Immature natural killer cell (primary cell): ENCODE data around the gene SRP68. TPM values are rescaled to one million over a fixed set of nuclear protein-coding genes. Genes with fewer than 3 reads are reported as not detected.

Experiments used
- DNase-seq, 3 donors: peaks; one replicate each; pipeline ENCODE4 v3.0.0; 2022; ENCODE audit warnings: mixed read lengths in 1 of 3
- H3K27ac Mint-ChIP-seq, 6 donors: one replicate each; pipeline ENCODE4 v1.8.0; 2020; ENCODE audit warnings: mixed read lengths in 6 of 6, mild to moderate bottlenecking in 5 of 6, inconsistent platforms in 4 of 6, moderate library complexity in 3 of 6
- H3K27me3 Mint-ChIP-seq, 3 donors: one replicate each; pipeline ENCODE4 v1.8.0; 2020 to 2021; ENCODE audit warnings: low read depth in 3 of 3, mild to moderate bottlenecking in 3 of 3, mixed read lengths in 3 of 3, moderate library complexity in 3 of 3, inconsistent platforms in 1 of 3
- H3K36me3 Mint-ChIP-seq, 3 donors: one replicate each; pipeline ENCODE4 v1.8.0; 2020; ENCODE audit warnings: mixed read lengths in 3 of 3, inconsistent platforms in 2 of 3, mild to moderate bottlenecking in 2 of 3
- H3K4me1 Mint-ChIP-seq, 2 donors: one replicate each; pipeline ENCODE4 v1.8.0; 2020; ENCODE audit warnings: inconsistent platforms in 2 of 2, mild to moderate bottlenecking in 2 of 2, mixed read lengths in 2 of 2, moderate library complexity in 1 of 2
- H3K4me3 Mint-ChIP-seq, 5 donors: one replicate each; pipeline ENCODE4 v1.8.0; 2020; ENCODE audit warnings: mild to moderate bottlenecking in 5 of 5, mixed read lengths in 5 of 5, inconsistent platforms in 3 of 5, moderate library complexity in 3 of 5
- H3K9me3 Mint-ChIP-seq, 6 donors: one replicate each; pipeline ENCODE4 v1.8.0; 2020; ENCODE audit warnings: mild to moderate bottlenecking in 6 of 6, mixed read lengths in 6 of 6, inconsistent platforms in 4 of 6, moderate library complexity in 3 of 6
- polyA plus RNA-seq, 3 donors: library from polyadenylated mRNA; unstranded; fragments of 300-500 nt; fragmentation: Illumina TruSeq; gene quantifications; one replicate each; pipeline ENCODE4 v1.2.3, GENCODE V29; 2021

Gene SRP68
- polyA plus RNA-seq, 3 donors from 2014 or later, result 30.1 to 62.6 (median 61.0) TPM

- Mint-ChIP-seq H3K9me3 (no peaks in the 10 kb centered on the region), H3K4me3 (no peak overlapping the region), H3K36me3 (no peaks in the 10 kb centered on the region), H3K4me1 (no peaks in the 10 kb centered on the region), H3K27me3 (peaks cover 0 to 2% (median 0%) of the 10 kb centered on the region in 3 donors), H3K27ac (no peak overlapping the region)
- no peak for DNase-seq
These were observed 54.0 kb downstream of the SRP68 start for GRCh38 chr17:76018340-76018680.

- Mint-ChIP-seq H3K4me3 (no peak overlapping the region), H3K9me3 (no peaks in the 10 kb centered on the region), H3K27ac (no peak overlapping the region), H3K4me1 (no peaks in the 10 kb centered on the region), H3K27me3 (peaks cover 0 to 2% (median 0%) of the 10 kb centered on the region in 3 donors), H3K36me3 (no peaks in the 10 kb centered on the region)
- DNase-seq, result no peak
These were observed 54.6 kb downstream of the SRP68 start for GRCh38 chr17:76017481-76018339.

- Mint-ChIP-seq H3K4me3 (no peak overlapping the region), H3K9me3 (no peaks in the 10 kb centered on the region), H3K27ac (no peak overlapping the region), H3K27me3 (peaks cover 0 to 4% (median 0%) of the 10 kb centered on the region in 3 donors), H3K36me3 (no peaks in the 10 kb centered on the region), H3K4me1 (no peaks in the 10 kb centered on the region)
- no peak for DNase-seq
These were observed 57.4 kb downstream of the SRP68 start for GRCh38 chr17:76014925-76015261.

- Mint-ChIP-seq H3K36me3 (no peaks in the 10 kb centered on the region), H3K27me3 (peaks cover 0 to 5% (median 1%) of the 10 kb centered on the region in 3 donors), H3K9me3 (no peaks in the 10 kb centered on the region), H3K4me3 (no peak overlapping the region), H3K4me1 (no peaks in the 10 kb centered on the region), H3K27ac (peak overlapping the region in 1 of 6 donors; percentile 19)
- peak; percentile 65 to 74 (median 71) for DNase-seq
These were observed 58.0 kb downstream of the SRP68 start for GRCh38 chr17:76014100-76014924.

GRCh38 chr17:76013377-76013932 is 58.9 kb downstream of the SRP68 start:
- Mint-ChIP-seq H3K27me3 (peaks cover 0 to 5% (median 1%) of the 10 kb centered on the region in 3 donors), H3K36me3 (no peaks in the 10 kb centered on the region), H3K4me3 (no peak overlapping the region), H3K9me3 (no peaks in the 10 kb centered on the region), H3K27ac (no peak overlapping the region), H3K4me1 (no peaks in the 10 kb centered on the region)
- no peak for DNase-seq

- no peak overlapping the region for H3K27ac Mint-ChIP-seq
- no peaks in the 10 kb centered on the region for H3K4me1 Mint-ChIP-seq
- H3K27me3 Mint-ChIP-seq, result peaks cover 0 to 5% (median 1%) of the 10 kb centered on the region in 3 donors
- DNase-seq, result no peak
- no peaks in the 10 kb centered on the region for H3K9me3 Mint-ChIP-seq
- no peaks in the 10 kb centered on the region for H3K36me3 Mint-ChIP-seq
- H3K4me3 Mint-ChIP-seq, result no peak overlapping the region
These were observed 60.4 kb downstream of the SRP68 start for GRCh38 chr17:76011951-76012350.

GRCh38 chr17:76009969-76010661 is 62.2 kb downstream of the SRP68 start:
- peaks cover 0 to 6% (median 1%) of the 10 kb centered on the region in 3 donors for H3K27me3 Mint-ChIP-seq
- DNase-seq, result no peak
- peak overlapping the region in 1 of 6 donors; percentile 5 for H3K27ac Mint-ChIP-seq
- peaks cover 0 to 7% (median 0%) of the 10 kb centered on the region in 3 donors for H3K36me3 Mint-ChIP-seq
- H3K4me1 Mint-ChIP-seq, result no peaks in the 10 kb centered on the region
- H3K9me3 Mint-ChIP-seq, result no peaks in the 10 kb centered on the region
- H3K4me3 Mint-ChIP-seq, result no peak overlapping the region

- no peaks in the 10 kb centered on the region for H3K4me1 Mint-ChIP-seq
- H3K4me3 Mint-ChIP-seq, result no peak overlapping the region
- peaks cover 0 to 6% (median 1%) of the 10 kb centered on the region in 3 donors for H3K27me3 Mint-ChIP-seq
- DNase-seq, result no peak
- H3K36me3 Mint-ChIP-seq, result peaks cover 0 to 7% (median 0%) of the 10 kb centered on the region in 3 donors
- peak overlapping the region in 1 of 6 donors; percentile 5 for H3K27ac Mint-ChIP-seq
- no peaks in the 10 kb centered on the region for H3K9me3 Mint-ChIP-seq
These were observed 62.9 kb downstream of the SRP68 start for GRCh38 chr17:76009447-76009846.

GRCh38 chr17:76008630-76009425 is 63.5 kb downstream of the SRP68 start:
- Mint-ChIP-seq H3K36me3 (peaks cover 0 to 7% (median 0%) of the 10 kb centered on the region in 3 donors), H3K4me1 (no peaks in the 10 kb centered on the region), H3K27me3 (peaks cover 0 to 6% (median 1%) of the 10 kb centered on the region in 3 donors), H3K4me3 (no peak overlapping the region), H3K9me3 (no peaks in the 10 kb centered on the region), H3K27ac (no peak overlapping the region)
- no peak for DNase-seq

- peaks cover 0 to 4% (median 1%) of the 10 kb centered on the region in 3 donors for H3K27me3 Mint-ChIP-seq
- no peak for DNase-seq
These were observed 64.1 kb downstream of the SRP68 start for GRCh38 chr17:76008208-76008607.

GRCh38 chr17:76007850-76008165 is 64.5 kb downstream of the SRP68 start:
- no peak overlapping the region for H3K27ac Mint-ChIP-seq
- no peaks in the 10 kb centered on the region for H3K9me3 Mint-ChIP-seq
- no peak overlapping the region for H3K4me3 Mint-ChIP-seq
- H3K36me3 Mint-ChIP-seq, result peaks cover 0 to 7% (median 0%) of the 10 kb centered on the region in 3 donors
- no peak for DNase-seq
- peaks cover 0 to 4% (median 1%) of the 10 kb centered on the region in 3 donors for H3K27me3 Mint-ChIP-seq
- H3K4me1 Mint-ChIP-seq, result no peaks in the 10 kb centered on the region

More at GRCh38 chr17:76008208-76008607, 64.1 kb downstream of the SRP68 start:
- Mint-ChIP-seq H3K4me3 (no peak overlapping the region), H3K36me3 (peaks cover 0 to 7% (median 0%) of the 10 kb centered on the region in 3 donors), H3K4me1 (no peaks in the 10 kb centered on the region), H3K27ac (no peak overlapping the region), H3K9me3 (no peaks in the 10 kb centered on the region)

GRCh38 chr17:76007131-76007849 is 65.0 kb downstream of the SRP68 start:
- peaks cover 0 to 9% (median 0%) of the 10 kb centered on the region in 3 donors for H3K36me3 Mint-ChIP-seq
- DNase-seq, result no peak
- peaks cover 0 to 4% (median 1%) of the 10 kb centered on the region in 3 donors for H3K27me3 Mint-ChIP-seq
- peak overlapping the region in 1 of 6 donors; percentile 7 for H3K27ac Mint-ChIP-seq
- H3K4me1 Mint-ChIP-seq, result no peaks in the 10 kb centered on the region
- no peaks in the 10 kb centered on the region for H3K9me3 Mint-ChIP-seq
- no peak overlapping the region for H3K4me3 Mint-ChIP-seq
